ENCODE data around the gene CLINT1.

Gene CLINT1

GRCh38 chr5:157764531-157764930 lies 94.4 kb downstream of the CLINT1 start:
- DNase-seq (ENCODE audit: low read depth), result no peak
- TF ChIP-seq CTCF (IDR thresholded peaks at IDR 0.05; ENCODE audit: low read length, missing control alignments), result no peak

GRCh38 chr5:157761690-157762621 lies 97.0 kb downstream of the CLINT1 start:
- no peak overlapping the region for H3K4me3 ChIP-seq (replicated peaks; ENCODE audit: low read depth, low read length)
- peak; percentile 83 for DNase-seq (ENCODE audit: low read depth)
- TF ChIP-seq CTCF (IDR thresholded peaks at IDR 0.05; ENCODE audit: low read length, missing control alignments), result peak; percentile 83

More at GRCh38 chr5:157764531-157764930, 94.4 kb downstream of the CLINT1 start:
- no peak overlapping the region for H3K4me3 ChIP-seq (replicated peaks; ENCODE audit: low read depth, low read length)

GRCh38 chr5:157758706-157759105 lies 100.2 kb downstream of the CLINT1 start:
- H3K4me3 ChIP-seq (replicated peaks; ENCODE audit: low read depth, low read length), result no peak overlapping the region
- DNase-seq (ENCODE audit: low read depth), result no peak
- TF ChIP-seq CTCF (IDR thresholded peaks at IDR 0.05; ENCODE audit: low read length, missing control alignments), result no peak

- DNase-seq (ENCODE audit: low read depth), result no peak
- no peak overlapping the region for H3K4me3 ChIP-seq (replicated peaks; ENCODE audit: low read depth, low read length)
- TF ChIP-seq CTCF (IDR thresholded peaks at IDR 0.05; ENCODE audit: low read length, missing control alignments), result no peak
Observed at GRCh38 chr5:157756122-157756521, 102.8 kb downstream of the CLINT1 start.

GRCh38 chr5:157750320-157750719 lies 108.6 kb downstream of the CLINT1 start:
- no peak for TF ChIP-seq CTCF (IDR thresholded peaks at IDR 0.05; ENCODE audit: low read length, missing control alignments)
- no peak overlapping the region for H3K4me3 ChIP-seq (replicated peaks; ENCODE audit: low read depth, low read length)
- DNase-seq (ENCODE audit: low read depth), result peak; percentile 55

GRCh38 chr5:157749462-157749799 lies 109.5 kb downstream of the CLINT1 start:
- no peak overlapping the region for H3K4me3 ChIP-seq (replicated peaks; ENCODE audit: low read depth, low read length)
- TF ChIP-seq CTCF (IDR thresholded peaks at IDR 0.05; ENCODE audit: low read length, missing control alignments), result no peak
- no peak for DNase-seq (ENCODE audit: low read depth)
